Left kidney (tissue), 2 donors: ENCODE measurements around the gene UCN2. TPM values are rescaled to one million over a fixed set of nuclear protein-coding genes. Genes with fewer than 3 reads are reported as not detected.
"Not testable (repeated sequence)": the region's sequence is repeated elsewhere in the genome, so short reads cannot be mapped to it uniquely, and the experiment has no call there.

Experiments used
- DNase-seq: peaks from one replicate; pipeline ENCODE4 v3.0.0-alpha.2; 2013
- polyA plus RNA-seq: library from polyadenylated mRNA; unstranded; fragments of 120-200 nt; gene quantifications from one replicate; pipeline ENCODE4 v1.2.1, GENCODE V29; 2013; ENCODE audit not compliant: insufficient read length

The UCN2 gene
- polyA plus RNA-seq, 1 donor = 0.37 TPM

DNA sequence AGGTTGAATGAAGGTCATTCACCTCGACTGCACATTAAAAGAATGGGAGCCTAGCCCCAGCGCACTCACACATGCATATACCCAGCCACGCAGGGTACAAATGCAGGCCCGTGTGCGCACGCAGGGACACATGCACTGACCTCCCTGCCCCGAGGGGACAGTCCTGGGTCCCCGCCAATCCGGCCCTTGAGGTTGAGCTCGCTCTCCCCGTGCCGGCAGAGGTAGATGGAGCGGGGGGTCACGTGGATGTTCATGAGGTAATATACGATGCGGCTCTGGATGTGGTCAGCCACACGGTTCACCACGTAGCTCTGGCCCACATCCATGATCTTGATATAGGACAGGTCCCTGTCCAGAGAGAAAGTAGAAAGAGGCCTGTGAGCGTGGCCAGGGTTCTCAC, 27.5 kb downstream of the UCN2 start:
- no peak for DNase-seq

DNA sequence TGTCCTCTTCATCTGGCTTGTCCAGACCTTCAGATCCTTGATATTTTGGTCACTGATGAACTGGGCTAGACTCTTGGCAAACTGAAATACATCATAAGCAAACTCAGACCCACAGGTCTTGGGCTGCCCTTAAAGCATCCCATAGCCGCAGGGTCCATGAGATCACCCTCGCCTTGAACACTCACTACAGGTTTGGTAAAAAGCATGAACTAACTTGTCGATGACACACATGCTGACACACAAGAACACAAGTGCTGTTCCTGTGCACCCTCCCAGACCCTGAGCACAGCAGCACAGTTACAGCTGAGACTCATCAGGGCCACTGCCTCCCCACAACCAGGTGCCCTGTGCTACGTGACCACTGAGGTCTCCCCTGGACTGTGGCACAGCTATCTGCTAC, 28.0 kb downstream of the UCN2 start:
- DNase-seq = no peak

DNA sequence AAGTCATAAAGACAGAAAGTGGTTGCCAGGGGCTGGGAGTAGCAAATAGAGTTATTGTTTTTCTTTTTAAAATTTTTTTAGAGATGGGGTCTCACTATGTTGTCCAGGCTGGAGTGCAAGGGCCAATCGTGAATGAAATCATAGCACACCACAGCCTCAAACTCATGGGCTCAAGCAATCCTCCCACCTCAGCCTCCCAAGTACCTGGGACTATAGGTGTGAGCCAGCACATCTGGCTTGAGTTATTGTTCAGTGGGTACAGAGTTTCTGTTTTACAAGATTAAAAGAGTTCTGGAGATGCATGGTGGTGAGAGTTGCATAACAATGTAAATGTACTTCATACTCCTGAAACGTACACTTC, 30.6 kb downstream of the UCN2 start:
- no peak for DNase-seq

DNA sequence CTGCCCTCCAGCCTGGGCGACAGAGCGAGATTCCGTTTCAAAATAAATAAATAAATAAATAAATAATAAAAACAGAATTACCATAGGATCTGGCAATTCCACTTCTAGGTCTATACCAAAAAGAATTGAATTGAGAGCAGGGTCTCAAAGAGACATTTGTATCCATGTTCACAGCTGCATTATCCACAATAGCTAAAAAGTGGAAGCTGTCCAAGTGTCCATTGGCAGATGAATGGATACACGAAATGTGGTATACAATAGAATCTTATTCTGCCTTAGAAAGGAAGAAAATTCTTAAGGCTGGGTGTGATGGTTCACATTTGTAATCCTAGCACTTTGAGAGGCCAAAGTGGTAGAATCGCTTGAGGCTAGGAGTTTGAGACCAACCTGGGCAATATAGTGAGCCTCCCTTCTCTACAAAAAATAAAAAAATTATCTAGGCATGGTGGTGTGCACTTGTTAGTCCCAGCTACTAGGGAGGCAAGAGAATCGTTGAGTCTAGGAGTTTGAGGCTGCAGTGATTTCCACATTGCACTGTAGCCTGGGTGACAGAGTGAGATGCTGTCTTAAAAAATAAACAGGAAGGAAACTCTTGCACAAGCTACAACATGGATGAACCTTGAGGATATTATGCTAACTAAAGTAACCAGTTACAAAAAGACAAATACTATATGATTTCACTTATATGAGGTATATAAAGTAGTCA, 31.2 kb downstream of the UCN2 start:
- no peak for DNase-seq

DNA sequence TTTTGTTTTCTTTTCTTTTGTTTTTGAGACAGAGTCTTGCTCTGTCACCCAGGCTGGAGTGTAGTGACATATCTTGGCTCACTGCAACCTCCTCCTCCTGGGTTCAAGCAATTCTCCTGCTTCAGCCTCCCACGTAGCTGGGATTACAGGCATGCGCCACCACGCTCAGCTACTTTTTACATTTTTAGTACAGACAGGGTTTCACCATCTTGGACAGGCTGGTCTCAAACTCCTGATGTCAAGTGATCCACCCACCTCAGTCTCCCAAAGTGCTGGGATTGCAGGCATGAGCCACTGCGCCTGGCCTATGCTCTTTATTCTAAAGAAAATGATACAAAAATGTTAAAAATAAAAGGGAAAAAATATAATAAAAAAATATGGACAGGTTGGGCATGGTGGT, 32.9 kb downstream of the UCN2 start:
- DNase-seq = not testable (repeated sequence)

DNA sequence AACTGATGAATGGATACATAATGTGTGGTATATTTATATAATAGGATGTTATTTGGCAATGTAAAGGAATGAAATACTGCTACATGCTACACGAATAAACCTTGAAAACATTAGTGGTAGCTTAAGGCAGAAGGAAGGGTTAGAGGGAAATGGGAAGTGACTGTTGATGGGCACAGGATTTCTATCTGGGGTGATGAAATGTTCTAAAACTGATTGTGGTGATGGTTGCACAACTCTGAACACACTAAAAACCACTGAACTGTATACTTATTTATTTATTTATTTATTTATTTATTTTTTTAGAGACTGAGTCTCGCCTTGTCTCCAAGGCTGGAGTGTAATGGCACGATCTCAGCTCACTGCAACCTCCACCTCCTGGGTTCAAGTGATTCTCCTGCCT, 34.8 kb downstream of the UCN2 start:
- DNase-seq = no peak

DNA sequence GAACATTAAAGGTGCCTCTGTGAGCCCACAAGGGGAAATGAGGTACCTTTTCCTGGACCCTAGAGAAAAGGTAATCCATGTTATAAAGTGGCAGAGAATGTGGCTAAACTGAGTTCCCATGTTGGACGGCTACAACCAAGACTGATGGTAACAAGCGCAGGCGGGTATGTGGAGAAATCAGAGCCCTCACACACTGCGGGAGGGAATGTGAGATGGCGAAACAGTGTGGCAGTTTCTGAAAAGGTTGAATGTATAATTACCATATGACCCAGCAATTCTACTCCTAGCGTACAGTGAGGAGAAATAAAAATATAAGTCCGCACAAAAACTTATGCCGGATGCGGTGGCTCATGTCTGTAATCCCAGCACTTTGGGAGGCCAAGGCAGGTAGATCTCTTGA, 35.5 kb downstream of the UCN2 start:
- DNase-seq = no peak

DNA sequence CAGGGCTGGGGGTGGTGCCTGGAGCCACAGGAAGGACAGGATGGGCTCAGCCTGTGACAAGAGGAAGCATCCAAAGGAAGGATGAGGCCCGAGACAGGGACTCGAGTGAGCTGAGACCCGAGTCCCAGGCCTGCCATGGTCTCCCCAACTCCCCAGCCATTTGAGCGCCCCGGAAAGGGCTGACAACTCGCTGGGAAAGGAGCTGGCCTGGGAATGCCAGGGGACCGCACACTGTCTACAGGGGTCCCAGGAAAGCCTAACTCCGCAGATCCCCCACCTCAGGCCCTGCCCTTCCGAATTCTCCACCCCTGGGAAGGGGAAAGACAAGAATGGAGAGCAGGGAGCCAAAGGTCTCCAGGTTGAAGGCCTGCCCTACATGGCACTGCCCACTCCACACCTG, 38.6 kb downstream of the UCN2 start:
- DNase-seq = no peak

DNA sequence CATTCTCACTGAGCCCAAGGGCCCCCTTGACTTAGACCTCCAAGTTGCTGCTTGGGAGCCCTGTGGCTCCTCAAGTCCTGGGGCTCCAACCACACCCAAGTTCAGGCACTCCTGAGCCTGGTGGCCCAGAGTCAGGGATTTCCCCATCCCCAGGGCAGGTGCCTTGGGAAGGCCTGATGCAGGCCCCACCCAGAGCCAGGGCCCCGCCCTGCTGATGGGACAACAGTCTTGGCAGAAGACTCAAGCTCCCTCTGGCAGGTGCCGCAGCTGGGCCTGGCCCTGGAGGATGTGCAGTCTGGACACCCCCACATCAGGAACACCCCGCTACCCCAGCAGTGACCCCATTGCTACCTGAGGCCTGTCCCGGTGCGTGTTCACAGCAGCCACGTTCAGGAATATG, 41.9 kb downstream of the UCN2 start:
- no peak for DNase-seq

DNA sequence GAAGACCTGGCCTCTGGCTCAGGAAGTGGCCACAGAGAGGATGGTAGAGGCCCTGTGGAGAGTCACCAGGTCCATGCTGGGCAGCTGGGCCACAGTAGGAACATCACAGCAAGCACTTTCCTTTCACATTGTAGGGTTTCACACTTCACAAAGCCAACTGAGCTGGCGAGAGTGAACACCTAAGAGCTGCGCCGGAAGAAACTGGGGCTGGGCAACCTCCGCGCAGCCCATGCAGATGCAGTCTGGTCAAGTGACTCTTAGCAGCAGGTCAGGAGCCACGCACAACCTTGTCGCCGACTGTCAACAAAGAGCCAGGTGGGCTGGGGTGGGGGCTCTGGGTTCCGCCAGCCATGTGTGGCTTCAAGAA, 44.3 kb downstream of the UCN2 start:
- no peak for DNase-seq

DNA sequence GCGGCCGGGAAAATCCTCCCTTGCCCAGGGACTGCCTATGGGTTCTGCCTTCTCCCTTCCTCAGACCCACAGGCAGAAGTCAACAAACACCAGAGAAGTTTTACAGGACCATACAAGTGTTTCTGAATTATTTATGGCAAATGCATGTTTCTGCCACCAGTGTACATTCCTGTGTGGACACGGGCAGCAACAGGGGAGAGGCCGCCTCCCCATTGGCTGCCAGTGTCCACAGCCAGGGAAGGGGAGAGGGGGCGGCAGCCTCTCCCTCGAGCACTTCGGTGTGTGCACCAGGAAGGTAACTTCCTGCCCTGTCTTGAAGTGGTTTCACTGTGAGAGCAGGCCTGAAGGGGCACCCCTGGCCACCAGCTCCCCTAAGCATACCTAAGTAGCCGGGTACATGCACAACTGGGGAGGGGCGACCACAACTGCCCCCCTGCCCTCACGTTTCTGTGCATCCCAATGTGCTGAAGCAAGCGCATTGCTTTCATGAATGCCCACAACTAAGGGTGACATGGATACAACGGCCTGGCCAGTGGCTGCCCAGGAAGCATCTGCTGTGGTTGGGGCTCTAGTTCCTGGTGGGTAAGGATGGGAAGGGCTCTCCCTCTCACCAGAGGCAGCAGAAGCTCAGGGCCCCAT, 44.8 kb downstream of the UCN2 start:
- no peak for DNase-seq

DNA sequence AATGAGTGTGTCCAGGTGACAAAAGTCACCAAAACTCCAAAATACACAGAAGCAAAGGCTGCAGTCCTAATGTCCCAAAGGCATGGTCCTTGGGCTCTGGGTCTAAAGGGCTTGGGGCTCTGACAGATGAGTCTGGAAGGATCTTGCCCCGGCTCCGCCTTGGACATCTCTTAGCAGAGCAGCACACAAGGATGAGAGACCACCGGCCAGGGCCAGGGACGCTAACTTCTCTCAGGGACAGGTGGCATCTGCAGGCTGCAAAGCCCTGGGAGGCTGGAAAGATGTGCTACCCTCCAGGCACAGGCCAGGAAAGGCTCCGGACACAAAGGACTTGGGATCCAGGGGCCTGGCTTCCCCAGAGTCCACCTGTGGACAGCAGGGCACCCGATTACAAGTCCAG, 45.5 kb downstream of the UCN2 start:
- no peak for DNase-seq

DNA sequence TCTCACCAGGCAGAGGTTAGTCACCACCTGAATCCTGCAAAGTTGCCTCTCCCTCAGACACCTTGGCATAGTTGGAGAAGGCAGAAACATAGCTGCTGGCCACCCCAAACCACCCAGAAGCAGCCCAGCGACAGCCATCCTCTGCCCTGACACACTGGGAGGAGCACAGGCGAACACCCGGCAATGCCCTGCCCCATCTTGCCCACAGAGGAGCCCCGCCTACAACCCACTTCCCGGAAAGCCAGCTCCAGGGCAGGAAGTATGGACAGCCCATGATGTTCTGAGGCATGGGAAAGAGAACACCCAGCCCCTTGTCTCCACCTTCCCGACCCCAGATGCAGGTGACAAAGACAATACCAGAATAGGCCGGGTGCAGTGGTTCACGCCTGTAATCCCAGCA, 47.0 kb downstream of the UCN2 start:
- no peak for DNase-seq

DNA sequence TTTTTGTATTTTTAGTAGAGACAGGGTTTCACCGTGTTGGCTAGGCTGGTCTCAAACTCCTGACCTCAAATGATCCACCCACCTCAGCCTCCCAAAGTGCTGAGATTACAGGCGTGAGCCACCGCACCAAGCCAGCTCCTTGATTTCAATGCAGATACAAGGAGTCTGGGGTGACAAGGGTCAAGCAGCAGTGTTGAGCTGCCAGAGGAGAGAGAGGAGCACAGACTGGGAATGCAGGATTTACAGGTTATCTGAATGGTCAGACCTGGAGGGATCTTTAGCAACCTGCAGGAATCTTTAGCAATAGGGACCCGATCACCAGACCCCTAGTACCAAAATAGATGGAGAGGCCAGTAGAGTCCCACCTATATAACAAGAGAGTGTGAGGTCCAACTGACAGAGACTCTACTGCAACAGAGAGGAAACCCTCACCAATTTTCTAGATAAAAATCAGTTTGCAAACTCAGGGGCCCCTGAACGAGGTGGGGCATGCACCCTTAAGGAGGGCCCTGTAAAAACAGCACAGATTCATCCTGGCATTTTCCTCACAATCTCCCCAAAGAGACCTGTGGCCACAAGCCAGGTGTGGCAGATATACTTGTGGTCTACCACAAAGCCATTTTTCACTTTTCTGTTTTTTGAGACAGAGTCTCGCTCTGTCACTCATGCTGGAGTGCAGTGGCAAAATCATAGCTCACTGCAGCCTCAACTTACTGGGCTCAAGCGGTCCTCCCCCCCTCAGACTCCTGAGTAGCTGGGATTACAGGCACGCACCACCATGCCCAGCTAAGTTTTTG, 49.0 kb downstream of the UCN2 start:
- DNase-seq = no peak

Other genes starting within 250 kb of the UCN2 start
- gene SPINK8, start 230.1 kb downstream of the UCN2 start, polyA plus RNA-seq = 0.43 TPM
- 0.73 TPM for gene FBXW12, start 191.6 kb downstream of the UCN2 start, polyA plus RNA-seq
- gene PLXNB1, start 133.7 kb downstream of the UCN2 start, polyA plus RNA-seq = 222 TPM
- gene CCDC51, start 123.7 kb downstream of the UCN2 start, polyA plus RNA-seq = 24.6 TPM
- 240 TPM for gene TMA7, start 123.5 kb downstream of the UCN2 start, polyA plus RNA-seq
- 15.7 TPM for gene ATRIP, start 117.0 kb downstream of the UCN2 start, polyA plus RNA-seq
- 90.9 TPM for gene SHISA5, start 59.6 kb downstream of the UCN2 start, polyA plus RNA-seq
- gene PFKFB4, start 7.0 kb downstream of the UCN2 start, polyA plus RNA-seq = 4.3 TPM
- gene COL7A1, start 31.5 kb upstream of the UCN2 start, polyA plus RNA-seq = 21.6 TPM
- gene UQCRC1, start 45.9 kb upstream of the UCN2 start, polyA plus RNA-seq = 269 TPM
- gene TMEM89, start 58.0 kb upstream of the UCN2 start, polyA plus RNA-seq = not detected
- gene SLC26A6, start 71.7 kb upstream of the UCN2 start, polyA plus RNA-seq = 31.8 TPM
- 1.1 TPM for gene CELSR3, start 99.1 kb upstream of the UCN2 start, polyA plus RNA-seq
- 16.2 TPM for gene NCKIPSD, start 122.1 kb upstream of the UCN2 start, polyA plus RNA-seq
- gene IP6K2, start 153.4 kb upstream of the UCN2 start, polyA plus RNA-seq = 241 TPM